IMR-90 (cell line): ENCODE results near the gene ARHGAP28. TPM values are rescaled to one million over a fixed set of nuclear protein-coding genes. Genes with fewer than 3 reads are reported as not detected.
A peak's percentile ranks its signal among the peaks of the same experiment; 100 is the strongest.

Experiments used
- ATAC-seq: fragments of 200-7000 bp; cut with Tn5 transposase; 2 replicates; pipeline ENCODE4 v1.9.1; 2020; ENCODE audit warnings: low read depth, mild to moderate bottlenecking, moderate library complexity
- BruUV-seq: library from RNA; stranded (reverse); fragments of 400-500 nt; replicated peaks from 2 replicates; lab custom pipeline; 2021; lab: Mats Ljungman, UMichigan
- CTCF ChIA-PET: fragments of 300-600 bp; formaldehyde crosslinking; extraction: SDS; loops from one replicate; lab custom pipeline; 2021; ENCODE audit warnings: antibody characterized with exemption; lab: Yijun Ruan, JAX
- POLR2A ChIA-PET: fragments of 300-600 bp; sonication (Branson Sonifier 250); formaldehyde crosslinking; loops from one replicate; lab custom pipeline; 2022; ENCODE audit warnings: antibody characterized with exemption; ENCODE audit not compliant: unreplicated experiment; lab: Charles Lee
- DNase-seq: peaks from one replicate; pipeline ENCODE4 v3.0.0; 2013
- H2AFZ ChIP-seq: replicated peaks from 2 replicates; pipeline ENCODE3; 2013; ENCODE audit warnings: low read length, mild to moderate bottlenecking; ENCODE audit not compliant: poor library complexity
- H2AK5ac ChIP-seq: 2 replicates; pipeline ENCODE4 v1.6.1; 2013; ENCODE audit warnings: low read depth, low read length, inconsistent platforms
- H2AK9ac ChIP-seq: replicated peaks from 2 replicates; pipeline ENCODE3; 2013; ENCODE audit warnings: mild to moderate bottlenecking, low read depth, low read length, moderate library complexity; ENCODE audit not compliant: poor library complexity
- H2BK120ac ChIP-seq: 2 replicates; pipeline ENCODE4 v1.6.1; 2013; ENCODE audit warnings: low read depth, low read length, inconsistent platforms
- H2BK15ac ChIP-seq: 3 replicates; pipeline ENCODE4 v1.6.1; 2013; ENCODE audit warnings: low read depth, low read length, inconsistent platforms
- H2BK20ac ChIP-seq: 2 replicates; pipeline ENCODE4 v1.6.1; 2013; ENCODE audit warnings: low read depth, mild to moderate bottlenecking, inconsistent platforms, low read length, moderate library complexity
- H2BK5ac ChIP-seq: 2 replicates; pipeline ENCODE4 v1.6.1; 2013; ENCODE audit warnings: mild to moderate bottlenecking, low read depth, low read length, inconsistent platforms; ENCODE audit not compliant: poor library complexity, severe bottlenecking
- H3K14ac ChIP-seq: replicated peaks from 2 replicates; pipeline ENCODE4 v1.6.1; 2013; ENCODE audit warnings: low read depth, low read length, inconsistent platforms
- H3K18ac ChIP-seq: 2 replicates; pipeline ENCODE4 v1.6.1; 2013; ENCODE audit warnings: low read depth, low read length, control low read depth
- H3K23ac ChIP-seq: 2 replicates; pipeline ENCODE4 v1.6.1; 2013; ENCODE audit warnings: low read depth, low read length, inconsistent platforms
- H3K27ac ChIP-seq: 2 replicates; pipeline ENCODE4 v1.5.1; 2013; ENCODE audit warnings: mild to moderate bottlenecking, control low read depth, low read length; ENCODE audit not compliant: insufficient read depth
- H3K27me3 ChIP-seq: 2 replicates; pipeline ENCODE4 v1.6.1; 2013; ENCODE audit warnings: low read length; ENCODE audit not compliant: control insufficient read depth, insufficient read depth
- H3K36me3 ChIP-seq: 2 replicates; pipeline ENCODE4 v1.6.1; 2013; ENCODE audit warnings: low read length, mixed read lengths; ENCODE audit not compliant: control insufficient read depth, insufficient read depth
- H3K4ac ChIP-seq: 2 replicates; pipeline ENCODE4 v1.6.1; 2013; ENCODE audit warnings: low read depth, low read length, inconsistent platforms
- H3K4me1 ChIP-seq: 2 replicates; pipeline ENCODE4 v1.6.1; 2013; ENCODE audit warnings: low read length, mixed read lengths; ENCODE audit not compliant: control insufficient read depth, insufficient read depth
- H3K4me2 ChIP-seq: 2 replicates; pipeline ENCODE4 v1.6.1; 2013; ENCODE audit warnings: low read depth, mild to moderate bottlenecking, control low read depth, low read length, moderate library complexity
- H3K4me3 ChIP-seq: 2 replicates; pipeline ENCODE4 v1.5.1; 2013; ENCODE audit warnings: low read depth, mild to moderate bottlenecking, control low read depth, low read length, moderate library complexity; ENCODE audit not compliant: insufficient read depth
- H3K56ac ChIP-seq: 2 replicates; pipeline ENCODE4 v1.6.1; 2013; ENCODE audit warnings: low read length, inconsistent platforms; ENCODE audit not compliant: insufficient read depth; ENCODE audit errors: extremely low read depth
- H3K79me1 ChIP-seq, 2 experiments: 2 replicates each; pipeline ENCODE4 v1.6.1; 2013; ENCODE audit warnings: low read length in 2 of 2, inconsistent platforms in 1 of 2, low read depth in 1 of 2
- H3K9ac ChIP-seq: 2 replicates; pipeline ENCODE4 v1.6.1; 2013; ENCODE audit warnings: low read depth, low read length, control low read depth
- H3K9me1 ChIP-seq: 2 replicates; pipeline ENCODE4 v1.6.1; 2013; ENCODE audit warnings: low read length, inconsistent platforms; ENCODE audit not compliant: insufficient read depth
- H3K9me3 ChIP-seq: 2 replicates; pipeline ENCODE4 v1.6.1; 2013; ENCODE audit warnings: low read length; ENCODE audit not compliant: control insufficient read depth, insufficient read depth
- H4K20me1 ChIP-seq: 2 replicates; pipeline ENCODE4 v1.6.1; 2013; ENCODE audit warnings: low read length, inconsistent platforms; ENCODE audit not compliant: insufficient read depth
- H4K5ac ChIP-seq: 2 replicates; pipeline ENCODE4 v1.6.1; 2013; ENCODE audit warnings: mild to moderate bottlenecking, low read depth, low read length, control low read depth
- H4K8ac ChIP-seq, 2 experiments: 2 replicates each; pipeline ENCODE4 v1.6.1; 2013; ENCODE audit warnings: low read depth in 2 of 2, low read length in 2 of 2, control low read depth in 1 of 2, inconsistent platforms in 1 of 2
- H4K91ac ChIP-seq: 2 replicates; pipeline ENCODE4 v1.6.1; 2013; ENCODE audit warnings: low read depth, low read length, inconsistent platforms; ENCODE audit not compliant: insufficient read depth
- CEBPB ChIP-seq: IDR thresholded peaks from 2 replicates; pipeline ENCODE4 v1.6.1; 2012; ENCODE audit warnings: low read depth, low read length, improper control_type of control experiment
- ELK1 ChIP-seq: fragments of 150-350 bp; IDR thresholded peaks from 2 replicates; pipeline ENCODE4 v1.6.1; 2016; ENCODE audit warnings: low read depth, mild to moderate bottlenecking, low read length, moderate library complexity, borderline replicate concordance
- FOS ChIP-seq: fragments of 150-350 bp; IDR thresholded peaks from 2 replicates; pipeline ENCODE4 v1.6.1; 2016; ENCODE audit warnings: low read depth, low read length
- RCOR1 ChIP-seq: IDR thresholded peaks from 2 replicates; pipeline ENCODE4 v1.6.1; 2012; ENCODE audit warnings: mild to moderate bottlenecking, low read length, improper control_type of control experiment; ENCODE audit not compliant: insufficient replicate concordance
- WGBS, 2 experiments: methylation state at CpG; one replicate each; pipeline versions ENCODE4 v1.1.5 to v1.1.7; 2013; ENCODE audit warnings: missing lambda C conversion rate in 2 of 2; ENCODE audit not compliant: insufficient read length in 1 of 2; ENCODE audit errors: extremely low coverage in 2 of 2; 5-methylcytosine and 5-hydroxymethylcytosine counted together
- dilution Hi-C: fragments of 300-500 bp; cut with HindIII; formaldehyde crosslinking; loops from one replicate; pipeline ENCODE4 v1.14.3; 2018; ENCODE audit warnings: low sequenced_read_pairs; ENCODE audit not compliant: unreplicated experiment
- in situ Hi-C: fragments of 300-500 bp; cut with MboI; formaldehyde crosslinking; loops from 3 replicates; pipeline ENCODE4 v1.14.3; 2019; ENCODE audit warnings: low sequenced_read_pairs, inconsistent platforms, mixed read lengths
- intact Hi-C: fragments of 100-400 bp; cut with micrococcal nuclease; formaldehyde crosslinking; loops from 2 replicates; pipeline ENCODE4 v1.10.0; 2022
- polyA plus RNA-seq, 3 experiments: library from polyadenylated mRNA; depleted of rRNA; stranded (reverse); fragments of >200 nt; gene quantifications; 2 replicates each; pipeline ENCODE4 v1.2.3, GENCODE V29; 2012; ENCODE audit warnings: low replicate concordance in 1 of 3
- total RNA-seq: library from RNA; depleted of rRNA; stranded (reverse); fragments of >200 nt; gene quantifications from 2 replicates; pipeline ENCODE4 v1.2.3, GENCODE V29; 2012

The ARHGAP28 gene
- total and polyA plus RNA-seq, 2 of the 4 experiments (the other 2 are of a cell fraction), result 1.8 to 3.8 TPM

- WGBS, 2 experiments, result 88% methylated on average over 1 of the region's 2 CpGs; no CpG with 5 or more reads in 1 of the 2 experiments
- peak overlapping the region; percentile 73 for H2BK20ac ChIP-seq
- H3K9me1 ChIP-seq, result peaks cover 5% of the 10 kb centered on the region; the same call in 1 of the 2 replicates
- TF ChIP-seq CEBPB, result no peak
- no peak for TF ChIP-seq ELK1
- TF ChIP-seq FOS, result no peak
- no peak for TF ChIP-seq RCOR1
- H2AK9ac ChIP-seq, result no peak overlapping the region
- peaks cover 0 to 4% of the 10 kb centered on the region in 2 experiments; a peak in 1 of 4 replicates for H3K79me1 ChIP-seq
- no TSS peak for BruUV-seq
- no peak overlapping the region for H2AFZ ChIP-seq
- no peak overlapping the region for H3K4me3 ChIP-seq
- H3K9me3 ChIP-seq, result peaks cover 5% of the 10 kb centered on the region
- CTCF ChIA-PET, result interaction anchor here (1.5 kb wide), 1 partner anchor 12 kb away, joined by 4 read pairs; no protein-coding TSS in a partner anchor
- H4K8ac ChIP-seq, result peak overlapping the region in 1 of 2 experiments; percentile 39; a peak in 1 of 4 replicates
- H4K20me1 ChIP-seq, result no peaks in the 10 kb centered on the region
- H3K36me3 ChIP-seq, result peaks cover 2% of the 10 kb centered on the region; the same call in 1 of the 2 replicates
- peak overlapping the region; percentile 82 for H3K4ac ChIP-seq
- H3K27me3 ChIP-seq, result no peaks in the 10 kb centered on the region
- DNase-seq (no peak), ATAC-seq (no peak)
- in situ Hi-C loops (no loop called here), intact Hi-C loops (loop anchor here (5.0 kb wide), 1 partner anchor 89 kb away; no protein-coding TSS in a partner anchor), dilution Hi-C loops (no loop called here)
- H3K9ac ChIP-seq, result no peak overlapping the region
- H3K4me1 ChIP-seq, result peaks cover 16% of the 10 kb centered on the region
- 0 out of 2 replicates have a peak overlapping the region, but pooled peaks have one; percentile 49 for H3K14ac ChIP-seq
- no peak overlapping the region for H3K4me2 ChIP-seq
- H3K18ac ChIP-seq, result peak overlapping the region; percentile 89
- no peak overlapping the region for H3K56ac ChIP-seq
- H2BK120ac ChIP-seq, result peak overlapping the region; percentile 79
- H4K91ac ChIP-seq, result peak overlapping the region; percentile 83
- POLR2A ChIA-PET, result no interaction called here
- H2BK15ac ChIP-seq, result no peak overlapping the region; the same call in 2 of the 3 replicates
- H2BK5ac ChIP-seq, result peak overlapping the region; percentile 52
- peak overlapping the region; percentile 79 for H3K27ac ChIP-seq
- H3K23ac ChIP-seq, result 0 out of 2 replicates have a peak overlapping the region, but pooled peaks have one; percentile 32
- H2AK5ac ChIP-seq, result peak overlapping the region; percentile 69
- peak overlapping the region; percentile 61 for H4K5ac ChIP-seq
These were observed 18.7 kb downstream of the ARHGAP28 start for GRCh38 chr18:6748241-6748640.
